ENCODE results near the gene NAT14. TPM values are rescaled to one million over a fixed set of nuclear protein-coding genes. Genes with fewer than 3 reads are reported as not detected.

The NAT14 gene
- total RNA-seq, 2 experiments from 2014 or later, result 10.5 to 14.7 TPM

DNA sequence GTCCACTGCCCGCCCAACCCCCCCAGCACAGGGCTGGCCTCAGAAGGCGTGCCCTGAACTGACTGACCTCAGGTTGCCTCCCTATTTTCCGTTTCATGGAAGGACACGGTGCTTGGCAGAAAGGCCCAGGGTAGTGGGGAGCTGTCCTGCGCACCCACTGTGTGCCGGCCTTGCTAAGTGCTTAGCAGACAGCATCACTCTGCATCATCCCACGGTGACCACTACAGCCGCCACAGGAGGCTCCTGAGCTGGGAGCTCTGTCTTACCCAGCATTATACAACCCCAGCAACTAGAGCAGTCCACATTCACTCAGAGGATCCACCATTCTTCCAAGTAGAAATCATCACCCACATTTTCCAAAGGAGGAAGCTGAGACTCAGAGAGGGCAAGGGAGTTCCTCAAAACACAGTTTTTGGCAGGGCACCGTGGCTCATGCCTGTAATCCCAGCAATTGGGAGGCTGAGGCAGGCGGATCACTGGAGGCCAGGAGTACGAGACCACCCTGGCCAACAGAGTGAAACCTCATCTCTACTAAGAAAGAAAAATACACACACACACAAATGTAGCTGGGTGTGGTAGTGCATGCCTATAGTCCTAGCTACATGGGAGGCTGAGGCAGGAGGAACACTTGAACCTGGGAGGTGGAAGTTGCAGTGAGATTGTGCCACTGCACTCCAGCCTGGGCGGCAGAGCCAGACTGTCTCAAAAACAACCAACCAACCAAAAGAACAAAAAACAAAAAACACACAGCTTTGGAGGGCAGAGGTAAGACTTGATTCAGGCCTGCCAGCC lies 50.4 kb downstream of the NAT14 start:
- H3K4me1 Mint-ChIP-seq (ENCODE audit: low read depth), result no peaks in the 10 kb centered on the region
- CTCF ChIA-PET, result no interaction called here
- H3K9me3 ChIP-seq (ENCODE audit: control insufficient read depth in 1 of 2, insufficient read depth in 1 of 2, low read length in 2 of 2), result no peaks in the 10 kb centered on the region

DNA sequence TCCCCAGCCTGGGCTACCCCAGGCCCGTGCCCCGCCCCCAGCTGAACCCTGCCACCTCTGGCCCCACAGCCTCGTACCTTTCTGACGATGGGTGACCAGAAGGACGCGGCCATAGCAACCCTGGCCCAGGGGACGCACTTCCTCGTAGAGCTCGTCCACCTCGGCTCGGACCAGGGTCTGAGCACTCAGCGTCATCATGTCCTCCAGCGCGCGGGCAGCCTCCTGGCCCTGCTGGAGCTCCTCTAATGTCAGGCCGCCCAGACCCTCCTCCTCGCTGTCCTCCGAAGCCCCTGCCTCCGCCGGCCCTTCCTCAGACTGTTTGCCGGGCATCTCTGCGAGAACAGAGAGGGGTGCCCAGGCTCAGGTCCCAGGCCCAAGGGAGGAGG lies 51.0 kb downstream of the NAT14 start:
- Mint-ChIP-seq H3K27me3 (no peaks in the 10 kb centered on the region), H3K4me3 (no peak overlapping the region), H3K27ac (no peak overlapping the region), H3K9me3 (no peaks in the 10 kb centered on the region), H3K36me3 (ENCODE audit: low read depth) (no peaks in the 10 kb centered on the region), H3K4me1 (ENCODE audit: low read depth) (no peaks in the 10 kb centered on the region)
- ChIA-PET CTCF (no interaction called here), POLR2A (interaction anchor here (0.6 kb wide), 1 partner anchor 21 kb away, joined by 3 read pairs; no protein-coding TSS in a partner anchor)
- TF ChIP-seq, protein P1, sequence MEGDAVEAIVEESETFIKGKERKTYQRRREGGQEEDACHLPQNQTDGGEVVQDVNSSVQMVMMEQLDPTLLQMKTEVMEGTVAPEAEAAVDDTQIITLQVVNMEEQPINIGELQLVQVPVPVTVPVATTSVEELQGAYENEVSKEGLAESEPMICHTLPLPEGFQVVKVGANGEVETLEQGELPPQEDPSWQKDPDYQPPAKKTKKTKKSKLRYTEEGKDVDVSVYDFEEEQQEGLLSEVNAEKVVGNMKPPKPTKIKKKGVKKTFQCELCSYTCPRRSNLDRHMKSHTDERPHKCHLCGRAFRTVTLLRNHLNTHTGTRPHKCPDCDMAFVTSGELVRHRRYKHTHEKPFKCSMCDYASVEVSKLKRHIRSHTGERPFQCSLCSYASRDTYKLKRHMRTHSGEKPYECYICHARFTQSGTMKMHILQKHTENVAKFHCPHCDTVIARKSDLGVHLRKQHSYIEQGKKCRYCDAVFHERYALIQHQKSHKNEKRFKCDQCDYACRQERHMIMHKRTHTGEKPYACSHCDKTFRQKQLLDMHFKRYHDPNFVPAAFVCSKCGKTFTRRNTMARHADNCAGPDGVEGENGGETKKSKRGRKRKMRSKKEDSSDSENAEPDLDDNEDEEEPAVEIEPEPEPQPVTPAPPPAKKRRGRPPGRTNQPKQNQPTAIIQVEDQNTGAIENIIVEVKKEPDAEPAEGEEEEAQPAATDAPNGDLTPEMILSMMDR (IDR thresholded peaks at IDR 0.05), result no peak
- Histone ChIP-seq H3K36me3 (ENCODE audit: insufficient read depth, low read length) (no peaks in the 10 kb centered on the region), H3K4me1 (ENCODE audit: insufficient read depth, low read length) (no peaks in the 10 kb centered on the region), H3K27ac (ENCODE audit: low read depth in 1 of 2, low read length in 2 of 2) (no peak overlapping the region), H3K9me3 (ENCODE audit: control insufficient read depth in 1 of 2, insufficient read depth in 1 of 2, low read length in 2 of 2) (no peaks in the 10 kb centered on the region), H3K4me3 (ENCODE audit: low read length) (no peak overlapping the region), H3K27me3 (ENCODE audit: control insufficient read depth in 1 of 2, insufficient read depth in 2 of 2, low read length in 2 of 2) (no peaks in the 10 kb centered on the region)
- DNase-seq (peak in 1 of 14 experiments; percentile 5), ATAC-seq (ENCODE audit: poor library complexity) (no peak)
- intact Hi-C loops (cut with DNase I, micrococcal nuclease), result no loop called here

More for the DNA sequence above, 50.4 kb downstream of the NAT14 start:
- TF ChIP-seq, protein P1 (IDR thresholded peaks at IDR 0.05), result no peak
- no peaks in the 10 kb centered on the region for H3K36me3 ChIP-seq (ENCODE audit: insufficient read depth, low read length)
- no peak overlapping the region for H3K27ac ChIP-seq (ENCODE audit: low read depth in 1 of 2, low read length in 2 of 2)
- no peaks in the 10 kb centered on the region for H3K27me3 ChIP-seq (ENCODE audit: control insufficient read depth in 1 of 2, insufficient read depth in 2 of 2, low read length in 2 of 2)
- intact Hi-C loops (cut with DNase I, micrococcal nuclease), result no loop called here
- Mint-ChIP-seq H3K9me3 (no peaks in the 10 kb centered on the region), H3K27ac (no peak overlapping the region), H3K36me3 (ENCODE audit: low read depth) (no peaks in the 10 kb centered on the region), H3K27me3 (no peaks in the 10 kb centered on the region), H3K4me3 (no peak overlapping the region)
- DNase-seq (no peak), ATAC-seq (ENCODE audit: poor library complexity) (no peak)
- no peak overlapping the region for H3K4me3 ChIP-seq (ENCODE audit: low read length)
- POLR2A ChIA-PET, result interaction anchor here (0.6 kb wide), 1 partner anchor 21 kb away, joined by 3 read pairs; no protein-coding TSS in a partner anchor
- no peaks in the 10 kb centered on the region for H3K4me1 ChIP-seq (ENCODE audit: insufficient read depth, low read length)

DNA sequence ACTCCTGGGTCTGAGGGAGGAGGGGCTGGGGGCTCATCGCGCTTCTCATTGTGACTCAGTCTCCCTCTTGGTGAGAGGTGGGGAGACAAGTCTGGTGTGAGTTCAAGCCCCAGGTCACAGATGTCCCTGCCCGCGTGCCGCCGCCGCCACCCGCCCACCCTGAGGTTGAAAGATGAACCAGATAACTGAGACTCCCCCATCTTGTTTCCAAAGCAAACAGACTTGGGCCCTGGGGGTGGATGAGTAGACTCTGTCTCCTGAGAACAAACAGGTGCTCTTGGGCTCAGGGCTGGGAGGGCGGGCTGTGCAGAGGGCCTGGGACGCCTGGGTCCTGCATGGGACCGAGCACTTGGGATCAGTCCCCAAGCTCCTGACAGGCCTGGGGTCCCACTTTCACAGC lies 51.4 kb downstream of the NAT14 start:
- Mint-ChIP-seq H3K9me3 (no peaks in the 10 kb centered on the region), H3K36me3 (ENCODE audit: low read depth) (no peaks in the 10 kb centered on the region), H3K4me1 (ENCODE audit: low read depth) (no peaks in the 10 kb centered on the region), H3K27me3 (no peaks in the 10 kb centered on the region), H3K27ac (no peak overlapping the region), H3K4me3 (no peak overlapping the region)
- H3K4me1 ChIP-seq (ENCODE audit: insufficient read depth, low read length), result no peaks in the 10 kb centered on the region
- no peak overlapping the region for H3K4me3 ChIP-seq (ENCODE audit: low read length)
- no peaks in the 10 kb centered on the region for H3K36me3 ChIP-seq (ENCODE audit: insufficient read depth, low read length)
- no peak for DNase-seq
- ChIA-PET CTCF (no interaction called here), POLR2A (interaction anchor here (0.6 kb wide), 1 partner anchor 20 kb away, joined by 3 read pairs; no protein-coding TSS in a partner anchor)
- no peaks in the 10 kb centered on the region for H3K9me3 ChIP-seq (ENCODE audit: control insufficient read depth in 1 of 2, insufficient read depth in 1 of 2, low read length in 2 of 2)
- no peak overlapping the region for H3K27ac ChIP-seq (ENCODE audit: low read depth in 1 of 2, low read length in 2 of 2)
- intact Hi-C loops (cut with DNase I, micrococcal nuclease), result no loop called here
- TF ChIP-seq, protein P1 (IDR thresholded peaks at IDR 0.05), result no peak
- ATAC-seq (ENCODE audit: poor library complexity), result no peak
- no peaks in the 10 kb centered on the region for H3K27me3 ChIP-seq (ENCODE audit: control insufficient read depth in 1 of 2, insufficient read depth in 2 of 2, low read length in 2 of 2)

Other genes with a start within 250 kb of the NAT14 start
- 100 to 1,000 TPM; 172 to 182 TPM for gene PPP6R1, start 226.2 kb upstream of the NAT14 start, total RNA-seq
- gene HSPBP1, start 205.1 kb upstream of the NAT14 start, total RNA-seq, result 10 to 100 TPM; 14.3 to 15.1 TPM
- 1 to 10 TPM; 2.6 to 2.7 TPM for gene BRSK1, start 201.2 kb upstream of the NAT14 start, total RNA-seq
- not detected for gene TMEM150B, start 159.8 kb upstream of the NAT14 start, total RNA-seq
- gene KMT5C, start 145.3 kb upstream of the NAT14 start, total RNA-seq, result 100 to 1,000 TPM; 113 to 115 TPM
- gene COX6B2, start 130.5 kb upstream of the NAT14 start, total RNA-seq, result under 1 TPM in 1 of 2 experiments, not detected in 1; 0.28 TPM
- gene GARIN5B, start 121.9 kb upstream of the NAT14 start, total RNA-seq, result under 1 TPM in 1 of 2 experiments, not detected in 1; 0.08 TPM
- gene IL11, start 114.7 kb upstream of the NAT14 start, total RNA-seq, result under 1 TPM; 0.22 to 0.92 TPM
- not detected for gene TMEM190, start 108.4 kb upstream of the NAT14 start, total RNA-seq
- gene TMEM238, start 100.9 kb upstream of the NAT14 start, total RNA-seq, result 10 to 100 TPM; 14.2 to 14.3 TPM
- gene RPL28, start 99.3 kb upstream of the NAT14 start, total RNA-seq, result 1,000 to 10,000 TPM; 3,995 to 4,178 TPM
- gene UBE2S, start 77.4 kb upstream of the NAT14 start, total RNA-seq, result 10 to 100 TPM; 50.9 to 62.9 TPM
- gene SHISA7, start 41.9 kb upstream of the NAT14 start, total RNA-seq, result not detected
- 1 to 10 TPM; 1.5 to 2.2 TPM for gene ISOC2, start 23.5 kb upstream of the NAT14 start, total RNA-seq
- not detected for gene C19orf85, start 20.4 kb upstream of the NAT14 start, total RNA-seq
- 10 to 100 TPM; 26.6 to 27.2 TPM for gene ZNF628, start 8.6 kb upstream of the NAT14 start, total RNA-seq
- gene SSC5D, start 3.2 kb downstream of the NAT14 start, total RNA-seq, result 1 to 10 TPM in 1 of 2 experiments, under 1 TPM in 1; 0.42 to 1.3 TPM
- gene SBK2, start 51.9 kb downstream of the NAT14 start, total RNA-seq, result not detected
- not detected for gene SBK3, start 60.4 kb downstream of the NAT14 start, total RNA-seq
- gene ZNF579, start 95.7 kb downstream of the NAT14 start, total RNA-seq, result 1 to 10 TPM; 6.7 to 7.1 TPM
- 1 to 10 TPM; 5.5 to 7.3 TPM for gene FIZ1, start 114.3 kb downstream of the NAT14 start, total RNA-seq
- gene ZNF524, start 115.1 kb downstream of the NAT14 start, total RNA-seq, result 10 to 100 TPM in 1 of 2 experiments, 1 to 10 TPM in 1; 9.6 to 10.3 TPM
- 10 to 100 TPM; 12.0 to 12.9 TPM for gene ZNF865, start 120.5 kb downstream of the NAT14 start, total RNA-seq
- 10 to 100 TPM; 11.2 to 11.8 TPM for gene ZNF784, start 139.4 kb downstream of the NAT14 start, total RNA-seq
- gene ZNF580, start 155.8 kb downstream of the NAT14 start, total RNA-seq, result 10 to 100 TPM; 45.2 to 46.6 TPM
- 10 to 100 TPM; 23.1 to 24.7 TPM for gene ZNF581, start 158.5 kb downstream of the NAT14 start, total RNA-seq
- gene CCDC106, start 163.0 kb downstream of the NAT14 start, total RNA-seq, result 1 to 10 TPM; 1.7 to 1.8 TPM
- gene U2AF2, start 169.8 kb downstream of the NAT14 start, total RNA-seq, result 100 to 1,000 TPM; 209 to 212 TPM
- 10 to 100 TPM; 39.0 to 40.5 TPM for gene EPN1, start 190.0 kb downstream of the NAT14 start, total RNA-seq